ENCODE measurements around the gene ANKRD11.
A peak's percentile ranks its signal among the peaks of the same experiment; 100 is the strongest.

The ANKRD11 gene

GRCh38 chr16:89322321-89323119, 167.8 kb downstream of the ANKRD11 start:
- Histone ChIP-seq H4K91ac (ENCODE audit: low read depth, low read length) (no peak overlapping the region), H3K4me1 (ENCODE audit: control insufficient read depth in 1 of 2, insufficient read depth in 2 of 2, low read length in 2 of 2) (peaks cover 48 to 58% of the 10 kb centered on the region in 2 experiments), H3K4me3 (ENCODE audit: low read depth, low read length) (no peak overlapping the region), H2AFZ (ENCODE audit: insufficient read depth, low read length, poor library complexity) (no peak overlapping the region), H2BK12ac (ENCODE audit: low read length) (no peak overlapping the region), H2BK120ac (ENCODE audit: insufficient read depth, low read length, poor library complexity) (no peak overlapping the region), H3K9ac (ENCODE audit: low read length) (no peak overlapping the region), H4K8ac (ENCODE audit: low read depth, low read length) (no peak overlapping the region), H3K18ac (ENCODE audit: low read length) (no peak overlapping the region), H3K9me3 (ENCODE audit: insufficient read depth, low read depth, low read length) (peaks cover 4% of the 10 kb centered on the region), H3K79me2 (ENCODE audit: control insufficient read depth, insufficient read depth, low read length, poor library complexity) (peaks cover 37% of the 10 kb centered on the region), H2BK5ac (ENCODE audit: low read depth, low read length, poor library complexity) (no peak overlapping the region), H3K4me2 (ENCODE audit: low read length) (no peak overlapping the region), H3K27me3 (ENCODE audit: insufficient read depth, low read length) (no peaks in the 10 kb centered on the region), H3K27ac (ENCODE audit: low read depth, low read length) (no peak overlapping the region), H3K23ac (ENCODE audit: low read length) (no peak overlapping the region), H3K4ac (ENCODE audit: low read depth, low read length) (no peak overlapping the region), H2AK5ac (ENCODE audit: low read length) (no peak overlapping the region), H3K79me1 (ENCODE audit: low read length) (peaks cover 11% of the 10 kb centered on the region), H3K14ac (ENCODE audit: low read length) (no peak overlapping the region), H4K12ac (ENCODE audit: low read depth, low read length) (no peak overlapping the region), H3K36me3 (ENCODE audit: control insufficient read depth in 1 of 2, insufficient read depth in 2 of 2, low read length in 2 of 2) (peaks cover 3% of the 10 kb centered on the region in 2 experiments)
- DNase-seq = peak; percentile 68 to 84
- no CpG with 5 or more reads among the region's 19 CpGs for WGBS (ENCODE audit: extremely low coverage, insufficient coverage, insufficient read length)

GRCh38 chr16:89320782-89321501, 169.4 kb downstream of the ANKRD11 start:
- no peak overlapping the region for H3K4me3 ChIP-seq (ENCODE audit: low read depth, low read length)
- no CpG with 5 or more reads among the region's 30 CpGs for WGBS (ENCODE audit: extremely low coverage, insufficient coverage, insufficient read length)

GRCh38 chr16:89319886-89320781, 170.2 kb downstream of the ANKRD11 start:
- H4K91ac ChIP-seq (ENCODE audit: low read depth, low read length) = no peak overlapping the region
- no CpG with 5 or more reads among the region's 32 CpGs for WGBS (ENCODE audit: extremely low coverage, insufficient coverage, insufficient read length)
- H3K27me3 ChIP-seq (ENCODE audit: insufficient read depth, low read length) = no peaks in the 10 kb centered on the region
- no peak overlapping the region for H2AK5ac ChIP-seq (ENCODE audit: low read length)
- H3K4ac ChIP-seq (ENCODE audit: low read depth, low read length) = peak overlapping the region; percentile 22
- H3K4me2 ChIP-seq (ENCODE audit: low read length) = peak overlapping the region; percentile 42
- H3K79me2 ChIP-seq (ENCODE audit: control insufficient read depth, insufficient read depth, low read length, poor library complexity) = peaks cover 27% of the 10 kb centered on the region
- peak overlapping the region; percentile 55 for H3K18ac ChIP-seq (ENCODE audit: low read length)
- H3K4me1 ChIP-seq (ENCODE audit: control insufficient read depth in 1 of 2, insufficient read depth in 2 of 2, low read length in 2 of 2) = peaks cover 36 to 49% of the 10 kb centered on the region in 2 experiments
- no peak overlapping the region for H3K23ac ChIP-seq (ENCODE audit: low read length)
- H2BK120ac ChIP-seq (ENCODE audit: insufficient read depth, low read length, poor library complexity) = no peak overlapping the region
- H4K8ac ChIP-seq (ENCODE audit: low read depth, low read length) = peak overlapping the region; percentile 25
- H3K36me3 ChIP-seq (ENCODE audit: control insufficient read depth in 1 of 2, insufficient read depth in 2 of 2, low read length in 2 of 2) = peaks cover 11 to 22% of the 10 kb centered on the region in 2 experiments
- peaks cover 4% of the 10 kb centered on the region for H3K9me3 ChIP-seq (ENCODE audit: insufficient read depth, low read depth, low read length)
- H3K4me3 ChIP-seq (ENCODE audit: low read depth, low read length) = no peak overlapping the region
- peaks cover 2% of the 10 kb centered on the region for H3K79me1 ChIP-seq (ENCODE audit: low read length)
- DNase-seq = peak; percentile 99
- H3K14ac ChIP-seq (ENCODE audit: low read length) = no peak overlapping the region
- H2BK5ac ChIP-seq (ENCODE audit: low read depth, low read length, poor library complexity) = no peak overlapping the region
- H4K12ac ChIP-seq (ENCODE audit: low read depth, low read length) = no peak overlapping the region
- H2BK12ac ChIP-seq (ENCODE audit: low read length) = no peak overlapping the region
- H3K27ac ChIP-seq (ENCODE audit: low read depth, low read length) = peak overlapping the region; percentile 30
- no peak overlapping the region for H3K9ac ChIP-seq (ENCODE audit: low read length)
- no peak overlapping the region for H2AFZ ChIP-seq (ENCODE audit: insufficient read depth, low read length, poor library complexity)

More at GRCh38 chr16:89320782-89321501, 169.4 kb downstream of the ANKRD11 start:
- no peak overlapping the region for H4K8ac ChIP-seq (ENCODE audit: low read depth, low read length)
- H3K9ac ChIP-seq (ENCODE audit: low read length) = no peak overlapping the region
- no peak overlapping the region for H4K91ac ChIP-seq (ENCODE audit: low read depth, low read length)
- H3K4me2 ChIP-seq (ENCODE audit: low read length) = peak overlapping the region; percentile 35
- H3K4ac ChIP-seq (ENCODE audit: low read depth, low read length) = peak overlapping the region; percentile 13
- peak overlapping the region; percentile 55 for H3K18ac ChIP-seq (ENCODE audit: low read length)
- H2AK5ac ChIP-seq (ENCODE audit: low read length) = no peak overlapping the region
- no peaks in the 10 kb centered on the region for H3K27me3 ChIP-seq (ENCODE audit: insufficient read depth, low read length)
- H3K36me3 ChIP-seq (ENCODE audit: control insufficient read depth in 1 of 2, insufficient read depth in 2 of 2, low read length in 2 of 2) = peaks cover 5 to 13% of the 10 kb centered on the region in 2 experiments
- peak; percentile 35 to 50 for DNase-seq
- peaks cover 37 to 50% of the 10 kb centered on the region in 2 experiments for H3K4me1 ChIP-seq (ENCODE audit: control insufficient read depth in 1 of 2, insufficient read depth in 2 of 2, low read length in 2 of 2)
- H3K14ac ChIP-seq (ENCODE audit: low read length) = no peak overlapping the region
- H2BK5ac ChIP-seq (ENCODE audit: low read depth, low read length, poor library complexity) = no peak overlapping the region
- no peak overlapping the region for H2BK12ac ChIP-seq (ENCODE audit: low read length)
- peaks cover 5% of the 10 kb centered on the region for H3K79me1 ChIP-seq (ENCODE audit: low read length)
- H2AFZ ChIP-seq (ENCODE audit: insufficient read depth, low read length, poor library complexity) = peak overlapping the region; percentile 4
- no peak overlapping the region for H3K23ac ChIP-seq (ENCODE audit: low read length)
- peaks cover 33% of the 10 kb centered on the region for H3K79me2 ChIP-seq (ENCODE audit: control insufficient read depth, insufficient read depth, low read length, poor library complexity)
- peak overlapping the region; percentile 22 for H3K27ac ChIP-seq (ENCODE audit: low read depth, low read length)
- no peak overlapping the region for H4K12ac ChIP-seq (ENCODE audit: low read depth, low read length)
- no peak overlapping the region for H2BK120ac ChIP-seq (ENCODE audit: insufficient read depth, low read length, poor library complexity)
- peaks cover 4% of the 10 kb centered on the region for H3K9me3 ChIP-seq (ENCODE audit: insufficient read depth, low read depth, low read length)

GRCh38 chr16:89319631-89319885, 170.8 kb downstream of the ANKRD11 start:
- Histone ChIP-seq H3K4me3 (ENCODE audit: low read depth, low read length) (no peak overlapping the region), H3K79me1 (ENCODE audit: low read length) (peaks cover 2% of the 10 kb centered on the region), H3K9ac (ENCODE audit: low read length) (no peak overlapping the region), H2BK120ac (ENCODE audit: insufficient read depth, low read length, poor library complexity) (no peak overlapping the region), H3K9me3 (ENCODE audit: insufficient read depth, low read depth, low read length) (peaks cover 1% of the 10 kb centered on the region), H3K4me2 (ENCODE audit: low read length) (peak overlapping the region; percentile 42), H3K23ac (ENCODE audit: low read length) (no peak overlapping the region), H2BK12ac (ENCODE audit: low read length) (no peak overlapping the region), H3K79me2 (ENCODE audit: control insufficient read depth, insufficient read depth, low read length, poor library complexity) (peaks cover 22% of the 10 kb centered on the region), H3K4ac (ENCODE audit: low read depth, low read length) (peak overlapping the region; percentile 22), H4K91ac (ENCODE audit: low read depth, low read length) (no peak overlapping the region), H3K36me3 (ENCODE audit: control insufficient read depth in 1 of 2, insufficient read depth in 2 of 2, low read length in 2 of 2) (peaks cover 12 to 24% of the 10 kb centered on the region in 2 experiments), H3K4me1 (ENCODE audit: control insufficient read depth in 1 of 2, insufficient read depth in 2 of 2, low read length in 2 of 2) (peaks cover 36 to 45% of the 10 kb centered on the region in 2 experiments), H3K27me3 (ENCODE audit: insufficient read depth, low read length) (no peaks in the 10 kb centered on the region), H3K27ac (ENCODE audit: low read depth, low read length) (peak overlapping the region; percentile 30), H2BK5ac (ENCODE audit: low read depth, low read length, poor library complexity) (no peak overlapping the region), H4K12ac (ENCODE audit: low read depth, low read length) (no peak overlapping the region), H3K14ac (ENCODE audit: low read length) (no peak overlapping the region), H4K8ac (ENCODE audit: low read depth, low read length) (no peak overlapping the region), H2AK5ac (ENCODE audit: low read length) (no peak overlapping the region), H3K18ac (ENCODE audit: low read length) (peak overlapping the region; percentile 1), H2AFZ (ENCODE audit: insufficient read depth, low read length, poor library complexity) (peak overlapping the region; percentile 4)
- DNase-seq = no peak
- WGBS (ENCODE audit: extremely low coverage, insufficient coverage, insufficient read length) = no CpG with 5 or more reads among the region's 4 CpGs

Measured in trophoblast cell (in vitro differentiated cells and primary cell).